Endothelial cell of umbilical vein (primary cell): ENCODE results near the gene MDP1. TPM values are rescaled to one million over a fixed set of nuclear protein-coding genes. Genes with fewer than 3 reads are reported as not detected.

Source experiments
- BruUV-seq: library from RNA; stranded (reverse); fragments of 400-500 nt; replicated peaks from 2 replicates; lab custom pipeline; 2021; lab: Mats Ljungman, UMichigan
- CTCF ChIA-PET: fragments of 300-600, 350-600 bp; sonication (Branson Sonifier 250); formaldehyde crosslinking; loops from one replicate; lab custom pipeline; 2021; ENCODE audit warnings: antibody characterized with exemption, inconsistent platforms; lab: Charles Lee
- POLR2A ChIA-PET: fragments of 300-600, 350-600 bp; sonication (Branson Sonifier 250); formaldehyde crosslinking; loops from one replicate; lab custom pipeline; 2021; ENCODE audit warnings: antibody characterized with exemption, inconsistent platforms; lab: Charles Lee
- DNase-seq: peaks from one replicate; pipeline ENCODE4 v3.0.0-alpha.2; 2011; ENCODE audit warnings: low read depth, low spot score
- FAIRE-seq: peaks from 2 replicates; lab custom pipeline; 2011; peaks lifted over from hg19 to GRCh38; lab: Jason Lieb, UNC
- H2AFZ ChIP-seq: 2 replicates; pipeline ENCODE4 v1.6.0; 2012; ENCODE audit warnings: low read depth, low read length, control low read depth, inconsistent platforms
- H3K27ac ChIP-seq: 2 replicates; pipeline ENCODE4 v1.5.1; 2011; ENCODE audit warnings: low read depth, mild to moderate bottlenecking, control low read depth, low read length, moderate library complexity; ENCODE audit not compliant: insufficient read depth
- H3K27me3 ChIP-seq, 2 experiments: 2 replicates each; pipeline versions ENCODE4 v1.6.0 to v1.6.1; 2011; ENCODE audit warnings: low read length in 2 of 2, mixed read lengths in 1 of 2; ENCODE audit not compliant: control insufficient read depth in 2 of 2, insufficient read depth in 2 of 2
- H3K36me3 ChIP-seq, 2 experiments: 2 replicates in 1 of 2; 3 replicates in 1 of 2; pipeline ENCODE4 v1.5.1; 2011; ENCODE audit warnings: low read length in 2 of 2, mild to moderate bottlenecking in 1 of 2, moderate library complexity in 1 of 2; ENCODE audit not compliant: control insufficient read depth in 2 of 2, insufficient read depth in 2 of 2; ENCODE audit errors: extremely low read depth in 1 of 2
- H3K4me1 ChIP-seq: 3 replicates; pipeline ENCODE4 v1.5.1; 2011; ENCODE audit warnings: mild to moderate bottlenecking, low read length; ENCODE audit not compliant: control insufficient read depth, insufficient read depth; ENCODE audit errors: extremely low read depth
- H3K4me2 ChIP-seq: 2 replicates; pipeline ENCODE4 v1.6.1; 2011; ENCODE audit warnings: low read length, control low read depth, mixed read lengths; ENCODE audit not compliant: insufficient read depth
- H3K4me3 ChIP-seq, 3 experiments: fragments of 200-600 bp in 1 of 3; sonication (generic), shearing (Covaris generic) in 1 of 3; replicated peaks in 1 of 3; 2 replicates each; pipeline ENCODE4 v1.5.1; 2011 to 2016; ENCODE audit warnings: control low read depth in 3 of 3, low read length in 3 of 3, mild to moderate bottlenecking in 2 of 3, inconsistent platforms in 1 of 3, low read depth in 1 of 3, moderate library complexity in 1 of 3; ENCODE audit not compliant: insufficient read depth in 1 of 3
- H3K79me2 ChIP-seq: 2 replicates; pipeline ENCODE4 v1.6.0; 2012; ENCODE audit warnings: low read length, inconsistent platforms; ENCODE audit not compliant: control insufficient read depth, insufficient read depth
- H3K9ac ChIP-seq: replicated peaks from 2 replicates; pipeline ENCODE3; 2011; ENCODE audit warnings: low read length, control low read depth; ENCODE audit not compliant: insufficient read depth; ENCODE audit errors: extremely low read depth
- H3K9me1 ChIP-seq: replicated peaks from 3 replicates; pipeline ENCODE4 v1.6.0; 2011; ENCODE audit warnings: mild to moderate bottlenecking, low read length; ENCODE audit not compliant: control insufficient read depth, insufficient read depth; ENCODE audit errors: extremely low read depth
- H3K9me3 ChIP-seq: replicated peaks from 2 replicates; pipeline ENCODE4 v1.5.1; 2012; ENCODE audit warnings: low read length, inconsistent platforms; ENCODE audit not compliant: control insufficient read depth, insufficient read depth
- H4K20me1 ChIP-seq: replicated peaks from 2 replicates; pipeline ENCODE3; 2011; ENCODE audit warnings: mild to moderate bottlenecking, low read length; ENCODE audit not compliant: control insufficient read depth, insufficient read depth; ENCODE audit errors: extremely low read depth
- EZH2 ChIP-seq: IDR thresholded peaks from 2 replicates; pipeline ENCODE4 v1.6.1; 2012; ENCODE audit warnings: borderline replicate concordance, low read depth, mild to moderate bottlenecking, moderate library complexity, low read length, inconsistent platforms; ENCODE audit not compliant: severe bottlenecking
- FOS ChIP-seq: IDR thresholded peaks from 2 replicates; pipeline ENCODE4 v1.6.1; 2011; ENCODE audit warnings: mild to moderate bottlenecking, low read length, moderate library complexity, borderline replicate concordance; ENCODE audit not compliant: insufficient read depth
- GATA2 ChIP-seq: IDR thresholded peaks from 2 replicates; pipeline ENCODE4 v1.7.0; 2011; ENCODE audit warnings: low read depth, mild to moderate bottlenecking, moderate library complexity, mixed read lengths, low read length; ENCODE audit not compliant: insufficient read length, insufficient read depth
- JUN ChIP-seq: IDR thresholded peaks from 2 replicates; pipeline ENCODE4 v1.6.1; 2011; ENCODE audit warnings: borderline replicate concordance, low read depth; ENCODE audit not compliant: insufficient read length, insufficient read depth
- MYC ChIP-seq: IDR thresholded peaks from one replicate; pipeline ENCODE4 v1.6.1; 2011; ENCODE audit warnings: mild to moderate bottlenecking, low read depth, low read length
- POLR2A ChIP-seq: IDR thresholded peaks from 2 replicates; pipeline ENCODE4 v1.6.1; 2012; ENCODE audit warnings: low read depth, mild to moderate bottlenecking, control low read depth, low read length
- POLR2AphosphoS5 ChIP-seq: IDR thresholded peaks from 2 replicates; pipeline ENCODE4 v1.6.1; 2012; ENCODE audit warnings: low read depth, mild to moderate bottlenecking, control low read depth, low read length, moderate library complexity; ENCODE audit not compliant: insufficient read depth
- dilution Hi-C: fragments of 300-500 bp; cut with MboI; formaldehyde crosslinking; loops from one replicate; pipeline ENCODE4 v1.15.0; 2019; ENCODE audit warnings: low sequenced_read_pairs; ENCODE audit not compliant: extremely low pct_ligation_motif_present
- intact Hi-C: fragments of 100-400 bp; cut with micrococcal nuclease; formaldehyde crosslinking; loops from one replicate; pipeline ENCODE4 v1.10.0; 2022
- polyA plus RNA-seq, 4 experiments: library from polyadenylated mRNA; depleted of rRNA in 3 of 4; stranded (reverse) in 3 of 4; unstranded in 1 of 4; fragments of >200 nt; gene quantifications; 2 replicates each; pipeline versions ENCODE4 v1.2.1 to v1.2.3, GENCODE V29; 2011 to 2012; ENCODE audit warnings: missing spikeins in 1 of 4
- total RNA-seq: library from RNA; stranded (reverse); gene quantifications from 2 replicates; pipeline ENCODE4 v1.2.3, GENCODE V29; 2021
- TF ChIP-seq, protein P1 (sequence below): IDR thresholded peaks from 2 replicates; pipeline ENCODE4 v1.6.1; 2011; ENCODE audit not compliant: insufficient read depth, insufficient read length
- TF ChIP-seq, protein P2 (sequence below), 2 donors: IDR thresholded peaks; 1 replicate in 1 of 2; 2 replicates in 1 of 2; pipeline ENCODE4 v1.5.1; 2011; ENCODE audit warnings: low read length in 2 of 2, mild to moderate bottlenecking in 2 of 2, moderate library complexity in 2 of 2, control low read depth in 1 of 2, inconsistent platforms in 1 of 2, low read depth in 1 of 2; ENCODE audit not compliant: insufficient read depth in 1 of 2; ENCODE audit errors: extremely low read depth in 1 of 2

The MDP1 gene
- total and polyA plus RNA-seq, 2 donors (not counting 3 experiments of a cell fraction or from before 2014, with no cell fraction given), result 8.1 to 22.7 TPM

DNA sequence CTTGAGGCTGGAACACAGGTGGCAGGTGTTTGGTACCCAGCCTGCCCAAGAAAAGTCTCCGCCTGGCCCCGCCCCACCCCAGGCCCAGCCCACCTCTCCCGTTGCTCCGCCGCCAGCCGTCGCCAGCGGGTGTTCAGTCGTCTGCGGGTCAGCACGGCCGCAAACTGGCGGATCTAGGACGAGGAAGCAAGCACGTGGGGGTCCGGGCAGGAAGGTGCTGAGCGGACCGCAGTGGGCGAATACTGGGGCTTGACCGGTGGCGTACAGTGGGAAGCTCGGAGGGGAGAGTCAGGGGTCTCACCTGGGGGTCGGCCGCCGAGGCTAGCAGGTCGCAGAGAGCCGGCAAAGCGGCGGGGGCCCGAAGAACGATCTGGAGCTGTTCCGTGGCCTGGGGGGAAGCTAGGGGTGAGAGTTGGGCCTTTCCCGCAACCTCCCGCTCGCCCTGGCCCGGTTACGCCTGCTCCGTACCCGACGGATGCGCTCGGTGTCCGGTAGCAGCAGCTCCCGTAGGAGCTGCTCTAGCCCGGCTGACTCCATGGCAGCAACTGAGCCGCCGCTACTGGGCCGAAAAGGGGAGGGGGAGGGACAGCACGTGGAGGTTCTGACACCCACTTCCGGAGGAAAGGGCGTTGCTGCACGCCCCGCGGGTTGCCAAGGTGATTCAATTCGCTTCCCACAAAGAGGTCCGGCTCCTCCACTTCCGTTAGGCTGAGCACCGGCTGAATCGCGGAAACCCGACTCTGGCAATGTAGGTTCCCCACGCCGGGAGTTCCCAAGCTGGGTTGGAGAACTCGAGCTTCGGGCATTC lies 27.4 kb downstream of the MDP1 start, which contains the start of gene IPO4:
IPO4 (minus strand) TSS at position 566 of the 808 bp plus-strand sequence; CDS start at position 537, 29 bp downstream.
- BruUV-seq, result no TSS peak
- CTCF ChIA-PET, result interaction anchor here (1.0 to 1.6 kb wide), 7 partner anchors 9 to 120 kb away, joined by 3 to 6 read pairs (median 5); partner anchors contain the start of genes CHMP4A, CIDEB, IRF9 and MDP1
- POLR2A ChIA-PET, result interaction anchor here (1.0 kb wide), 1 partner anchor 25 kb away, joined by 5 read pairs; the partner anchor contains the start of gene CHMP4A

More for the DNA sequence above, 27.4 kb downstream of the MDP1 start, which contains the start of gene IPO4:
- no peaks in the 10 kb centered on the region for H3K9me3 ChIP-seq
- FAIRE-seq (peak; percentile 100), DNase-seq (peak; percentile 94)
- peak within 1 kb of the TSS; percentile 42 for H3K9ac ChIP-seq
- H3K79me2 ChIP-seq, result peaks cover 17% of the 10 kb centered on the region
- H3K4me2 ChIP-seq, result peak within 1 kb of the TSS; percentile 75
- peaks cover 5 to 35% of the 10 kb centered on the region in 2 experiments for H3K36me3 ChIP-seq
- intact Hi-C loops (loop anchor here (1.0 to 2.0 kb wide), 5 partner anchors 28 to 108 kb away; partner anchors contain the start of genes DCAF11, IRF9, NRL and PSME2), dilution Hi-C loops (no loop called here)
- peak within 1 kb of the TSS; percentile 57 for H2AFZ ChIP-seq
- TF ChIP-seq MYC (peak; percentile 100), GATA2 (no peak), POLR2A (peak; percentile 94), FOS (no peak), EZH2 (no peak), JUN (no peak), POLR2AphosphoS5 (peak; percentile 95)
- TF ChIP-seq, protein P1, sequence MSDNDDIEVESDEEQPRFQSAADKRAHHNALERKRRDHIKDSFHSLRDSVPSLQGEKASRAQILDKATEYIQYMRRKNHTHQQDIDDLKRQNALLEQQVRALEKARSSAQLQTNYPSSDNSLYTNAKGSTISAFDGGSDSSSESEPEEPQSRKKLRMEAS, result peak; percentile 99
- TF ChIP-seq, protein P2, sequence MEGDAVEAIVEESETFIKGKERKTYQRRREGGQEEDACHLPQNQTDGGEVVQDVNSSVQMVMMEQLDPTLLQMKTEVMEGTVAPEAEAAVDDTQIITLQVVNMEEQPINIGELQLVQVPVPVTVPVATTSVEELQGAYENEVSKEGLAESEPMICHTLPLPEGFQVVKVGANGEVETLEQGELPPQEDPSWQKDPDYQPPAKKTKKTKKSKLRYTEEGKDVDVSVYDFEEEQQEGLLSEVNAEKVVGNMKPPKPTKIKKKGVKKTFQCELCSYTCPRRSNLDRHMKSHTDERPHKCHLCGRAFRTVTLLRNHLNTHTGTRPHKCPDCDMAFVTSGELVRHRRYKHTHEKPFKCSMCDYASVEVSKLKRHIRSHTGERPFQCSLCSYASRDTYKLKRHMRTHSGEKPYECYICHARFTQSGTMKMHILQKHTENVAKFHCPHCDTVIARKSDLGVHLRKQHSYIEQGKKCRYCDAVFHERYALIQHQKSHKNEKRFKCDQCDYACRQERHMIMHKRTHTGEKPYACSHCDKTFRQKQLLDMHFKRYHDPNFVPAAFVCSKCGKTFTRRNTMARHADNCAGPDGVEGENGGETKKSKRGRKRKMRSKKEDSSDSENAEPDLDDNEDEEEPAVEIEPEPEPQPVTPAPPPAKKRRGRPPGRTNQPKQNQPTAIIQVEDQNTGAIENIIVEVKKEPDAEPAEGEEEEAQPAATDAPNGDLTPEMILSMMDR (IDR thresholded peaks at IDR 0.05; ENCODE audit: extremely low read depth in 1 of 2, insufficient read depth in 1 of 2, low read depth in 1 of 2, low read length in 2 of 2), result no peak
- H4K20me1 ChIP-seq, result no peaks in the 10 kb centered on the region
- H3K27ac ChIP-seq, result peak within 1 kb of the TSS; percentile 45
- H3K4me1 ChIP-seq, result peaks cover 6% of the 10 kb centered on the region
- H3K27me3 ChIP-seq, result no peaks in the 10 kb centered on the region
- peak within 1 kb of the TSS; percentile 31 to 65 (median 37) for H3K4me3 ChIP-seq
- no peaks in the 10 kb centered on the region for H3K9me1 ChIP-seq
